ENCODE data around the gene FKBP7. TPM values are rescaled to one million over a fixed set of nuclear protein-coding genes. Genes with fewer than 3 reads are reported as not detected.

The FKBP7 gene
- total and polyA plus RNA-seq, 2 of the 13 experiments (the other 11 are each of a cell fraction or from before 2014, with no cell fraction given) = 12.4 to 14.8 TPM

- TF ChIP-seq ZNF367 (CRISPR knock-in tag; IDR thresholded peaks at IDR 0.05; ENCODE audit: borderline replicate concordance) = no peak
- TF ChIP-seq HBP1 (CRISPR knock-in tag; IDR thresholded peaks at IDR 0.05; ENCODE audit: low read depth) = peak; percentile 55; the same call in 1 of the 2 replicates
- TF ChIP-seq ZNF235 (CRISPR knock-in tag; IDR thresholded peaks at IDR 0.05; ENCODE audit: borderline replicate concordance) = peak; percentile 93; the same call in 1 of the 2 replicates
- peak; percentile 84 for TF ChIP-seq MEF2D (CRISPR knock-in tag; IDR thresholded peaks at IDR 0.05)
- TF ChIP-seq ZNF749 (CRISPR knock-in tag; IDR thresholded peaks at IDR 0.05; ENCODE audit: borderline replicate concordance) = peak; percentile 89; the same call in 1 of the 2 replicates
- TF ChIP-seq REST (IDR thresholded peaks at IDR 0.05; ENCODE audit: borderline replicate concordance in 1 of 2, low read depth in 1 of 2, low read length in 2 of 2) = peak in 1 of 2 experiments; percentile 18; a peak in 1 of 4 replicates
- TF ChIP-seq ASH2L (IDR thresholded peaks at IDR 0.05; ENCODE audit: insufficient read length, low read depth, low read length) = peak; percentile 90
- TF ChIP-seq ZNF775 (CRISPR knock-in tag; IDR thresholded peaks at IDR 0.05; ENCODE audit: borderline replicate concordance) = peak; percentile 74; the same call in 1 of the 2 replicates
- peak; percentile 12 for TF ChIP-seq ZNF790 (CRISPR knock-in tag; IDR thresholded peaks at IDR 0.05; ENCODE audit: borderline replicate concordance)
- peak; percentile 32; the same call in 1 of the 2 replicates for TF ChIP-seq CC2D1A (CRISPR knock-in tag; IDR thresholded peaks at IDR 0.05)
- TF ChIP-seq ZFP90 (CRISPR knock-in tag; IDR thresholded peaks at IDR 0.05; ENCODE audit: borderline replicate concordance) = no peak; the same call in none of the 2 replicates
- 0 out of 2 replicates have a peak, but pooled peaks have one; percentile 11 for TF ChIP-seq SNAPC5 (CRISPR knock-in tag; IDR thresholded peaks at IDR 0.05; ENCODE audit: borderline replicate concordance)
- TF ChIP-seq ZNF530 (CRISPR knock-in tag; IDR thresholded peaks at IDR 0.05; ENCODE audit: low read depth) = no peak
- no peak for TF ChIP-seq FOXA1 (IDR thresholded peaks at IDR 0.05)
- peak; percentile 53 for TF ChIP-seq FOXA1 (CRISPR knock-in tag; IDR thresholded peaks at IDR 0.05)
- TF ChIP-seq ZNF839 (CRISPR knock-in tag; IDR thresholded peaks at IDR 0.05; ENCODE audit: borderline replicate concordance) = no peak
- TF ChIP-seq ZNF382 (CRISPR knock-in tag; IDR thresholded peaks at IDR 0.05; ENCODE audit: borderline replicate concordance) = no peak
- peak; percentile 85 for TF ChIP-seq CBX1 (IDR thresholded peaks at IDR 0.05; ENCODE audit: low read depth)
- peak; percentile 99 for TF ChIP-seq ZNF776 (CRISPR knock-in tag; IDR thresholded peaks at IDR 0.05)
- TF ChIP-seq POLR2G (IDR thresholded peaks at IDR 0.05; ENCODE audit: low read depth, low read length) = peak; percentile 98
- TF ChIP-seq ZNF652 (CRISPR knock-in tag; IDR thresholded peaks at IDR 0.05; ENCODE audit: borderline replicate concordance, low read depth) = no peak; the same call in 1 of the 2 replicates
- peak; percentile 43; the same call in 1 of the 2 replicates for TF ChIP-seq SOX5 (CRISPR knock-in tag; IDR thresholded peaks at IDR 0.05; ENCODE audit: borderline replicate concordance)
- 0 out of 2 replicates have a peak, but pooled peaks have one; percentile 65 for TF ChIP-seq ZNF841 (CRISPR knock-in tag; IDR thresholded peaks at IDR 0.05; ENCODE audit: borderline replicate concordance)
- TF ChIP-seq ZFP41 (CRISPR knock-in tag; IDR thresholded peaks at IDR 0.05; ENCODE audit: borderline replicate concordance) = peak; percentile 68; the same call in 1 of the 2 replicates
- 0 out of 2 replicates have a peak, but pooled peaks have one; percentile 80 for TF ChIP-seq ZNF720 (CRISPR knock-in tag; IDR thresholded peaks at IDR 0.05)
Measured at GRCh38 chr2:178450774-178451525, 27.4 kb downstream of the FKBP7 start, which contains the start of the genes PJVK and PRKRA (continued).
